Effector memory CD8-positive, alpha-beta T cell (primary cell): ENCODE data around the gene ANGPTL8.

Experiments used
- ATAC-seq: fragments of 150-1000 bp; cut with Tn5 transposase; replicated peaks from 2 replicates; pipeline ENCODE4 v1.10.0; 2021; ENCODE audit warnings: mild to moderate bottlenecking, moderate library complexity
- DNase-seq, 3 experiments: peaks; one replicate each; pipeline ENCODE4 v3.0.0; 2021
- H3K27ac Mint-ChIP-seq, 2 donors: one replicate each; pipeline ENCODE4 v1.8.0; 2022; ENCODE audit warnings: mild to moderate bottlenecking in 2 of 2, mixed read lengths in 2 of 2, moderate library complexity in 2 of 2
- H3K27me3 Mint-ChIP-seq, 2 donors: one replicate each; pipeline ENCODE4 v1.8.0; 2022; ENCODE audit warnings: mixed read lengths in 2 of 2
- H3K36me3 Mint-ChIP-seq: one replicate; pipeline ENCODE4 v1.8.0; 2022; ENCODE audit warnings: mild to moderate bottlenecking, moderate library complexity, mixed read lengths; ENCODE audit not compliant: insufficient read depth
- H3K4me1 Mint-ChIP-seq, 2 donors: one replicate each; pipeline ENCODE4 v1.8.0; 2022; ENCODE audit warnings: low read depth in 2 of 2, mixed read lengths in 2 of 2
- H3K4me3 Mint-ChIP-seq, 2 donors: one replicate each; pipeline ENCODE4 v1.8.0; 2022; ENCODE audit warnings: mild to moderate bottlenecking in 2 of 2, mixed read lengths in 2 of 2, moderate library complexity in 2 of 2
- H3K9me3 Mint-ChIP-seq, 2 donors: one replicate each; pipeline ENCODE4 v1.8.0; 2022; ENCODE audit warnings: mixed read lengths in 2 of 2

Gene ANGPTL8

DNA sequence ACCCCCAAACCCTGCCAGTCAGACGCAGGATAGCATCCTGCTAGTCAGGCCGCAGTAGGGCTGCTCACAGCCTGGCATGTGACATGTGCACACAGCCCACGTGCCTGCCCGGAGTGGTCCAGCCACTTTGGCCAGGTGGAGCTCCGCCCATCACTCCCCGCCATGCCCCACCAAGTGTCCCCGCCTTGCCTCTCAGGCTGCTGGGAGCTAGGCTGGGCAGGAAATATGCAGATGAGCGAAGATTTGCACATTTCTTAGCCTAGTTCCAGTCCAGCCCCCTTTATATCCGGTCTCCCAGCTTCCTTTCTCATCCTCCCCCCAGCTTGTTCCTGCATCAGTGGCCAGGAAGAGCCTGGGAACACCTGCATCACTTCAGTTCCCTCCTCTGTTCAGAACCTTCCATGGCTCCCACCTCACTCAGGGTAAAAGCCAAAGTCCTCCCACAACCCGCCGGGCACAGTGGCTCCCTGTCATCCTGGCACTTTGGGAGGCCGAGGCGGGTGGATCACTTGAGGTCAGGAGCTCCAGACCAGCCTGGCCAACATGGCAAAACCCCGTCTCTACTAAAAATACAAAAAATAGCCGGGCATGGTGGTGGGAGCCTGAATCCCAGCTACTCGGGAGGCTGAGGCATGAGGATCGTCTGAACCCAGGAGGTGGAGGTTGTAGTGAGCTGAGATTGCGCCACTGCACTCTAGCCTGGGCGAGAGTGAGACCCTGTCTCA is 25.2 kb downstream of the ANGPTL8 start:
- H3K4me1 Mint-ChIP-seq: no peaks in the 10 kb centered on the region
- no peak overlapping the region for H3K27ac Mint-ChIP-seq
- ATAC-seq (no peak), DNase-seq (no peak)
- H3K4me3 Mint-ChIP-seq: peak overlapping the region in 1 of 2 donors; percentile 6
- H3K9me3 Mint-ChIP-seq: no peaks in the 10 kb centered on the region
- no peaks in the 10 kb centered on the region for H3K36me3 Mint-ChIP-seq
- peaks cover 62 to 80% of the 10 kb centered on the region in 2 donors for H3K27me3 Mint-ChIP-seq

DNA sequence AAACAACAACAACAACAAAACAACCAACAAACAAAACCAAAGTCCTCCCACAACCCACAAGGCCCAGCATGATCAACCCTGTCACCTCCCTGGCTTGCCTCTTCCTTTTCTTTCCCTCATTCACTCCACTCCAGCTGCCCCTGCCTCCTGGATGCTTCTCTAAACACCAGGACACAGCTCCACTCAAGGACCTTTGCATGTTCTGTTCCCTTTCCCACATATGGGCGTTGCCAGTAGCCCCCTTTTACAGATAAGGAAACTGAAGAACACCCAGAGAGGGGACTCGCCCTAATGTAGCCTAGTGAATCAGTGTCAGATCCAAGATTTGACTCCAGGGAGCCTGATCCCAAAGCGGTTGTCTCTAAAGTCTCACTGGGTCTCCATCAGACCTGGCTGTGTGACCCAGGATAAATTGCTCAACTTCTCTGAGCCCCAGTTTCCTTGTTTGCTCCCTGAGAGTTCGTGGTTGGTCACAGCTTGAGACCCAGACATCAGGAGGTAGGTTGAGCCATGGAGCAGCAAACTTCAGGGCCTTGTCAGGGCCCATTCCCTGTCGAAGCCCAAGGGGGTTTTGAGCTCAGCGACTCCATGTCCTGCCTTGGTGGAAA is 25.9 kb downstream of the ANGPTL8 start:
- DNase-seq: no peak
- H3K4me3 Mint-ChIP-seq: no peak overlapping the region
- no peak for ATAC-seq
- no peaks in the 10 kb centered on the region for H3K9me3 Mint-ChIP-seq
- no peak overlapping the region for H3K27ac Mint-ChIP-seq
- no peaks in the 10 kb centered on the region for H3K36me3 Mint-ChIP-seq
- no peaks in the 10 kb centered on the region for H3K4me1 Mint-ChIP-seq
- H3K27me3 Mint-ChIP-seq: peaks cover 62 to 83% of the 10 kb centered on the region in 2 donors

DNA sequence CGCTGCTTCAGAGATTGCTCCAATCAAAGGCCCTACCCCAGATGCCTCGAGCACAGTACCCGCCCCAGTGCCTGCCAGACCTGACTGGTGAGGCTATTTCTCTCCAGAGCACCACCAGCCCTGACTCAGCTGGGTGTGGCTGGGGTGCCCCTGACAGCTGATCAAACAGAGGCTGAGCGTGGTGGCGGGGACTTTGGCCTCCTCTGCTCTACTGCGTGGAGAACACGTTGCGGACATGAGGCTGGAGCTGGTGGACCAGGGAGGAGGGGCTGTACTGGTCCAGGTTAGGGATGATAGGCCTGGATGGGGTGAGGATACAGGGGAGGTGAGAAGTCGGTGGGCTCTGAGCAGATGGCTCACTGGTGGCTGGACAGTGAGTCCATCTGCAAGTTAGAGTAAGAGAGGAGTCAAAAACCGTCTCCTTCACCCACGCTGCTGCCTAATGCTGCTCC is 26.4 kb downstream of the ANGPTL8 start:
- peaks cover 61 to 80% of the 10 kb centered on the region in 2 donors for H3K27me3 Mint-ChIP-seq
- no peak overlapping the region for H3K4me3 Mint-ChIP-seq
- no peaks in the 10 kb centered on the region for H3K36me3 Mint-ChIP-seq
- H3K27ac Mint-ChIP-seq: no peak overlapping the region
- ATAC-seq (no peak), DNase-seq (no peak)
- no peaks in the 10 kb centered on the region for H3K9me3 Mint-ChIP-seq
- H3K4me1 Mint-ChIP-seq: no peaks in the 10 kb centered on the region

DNA sequence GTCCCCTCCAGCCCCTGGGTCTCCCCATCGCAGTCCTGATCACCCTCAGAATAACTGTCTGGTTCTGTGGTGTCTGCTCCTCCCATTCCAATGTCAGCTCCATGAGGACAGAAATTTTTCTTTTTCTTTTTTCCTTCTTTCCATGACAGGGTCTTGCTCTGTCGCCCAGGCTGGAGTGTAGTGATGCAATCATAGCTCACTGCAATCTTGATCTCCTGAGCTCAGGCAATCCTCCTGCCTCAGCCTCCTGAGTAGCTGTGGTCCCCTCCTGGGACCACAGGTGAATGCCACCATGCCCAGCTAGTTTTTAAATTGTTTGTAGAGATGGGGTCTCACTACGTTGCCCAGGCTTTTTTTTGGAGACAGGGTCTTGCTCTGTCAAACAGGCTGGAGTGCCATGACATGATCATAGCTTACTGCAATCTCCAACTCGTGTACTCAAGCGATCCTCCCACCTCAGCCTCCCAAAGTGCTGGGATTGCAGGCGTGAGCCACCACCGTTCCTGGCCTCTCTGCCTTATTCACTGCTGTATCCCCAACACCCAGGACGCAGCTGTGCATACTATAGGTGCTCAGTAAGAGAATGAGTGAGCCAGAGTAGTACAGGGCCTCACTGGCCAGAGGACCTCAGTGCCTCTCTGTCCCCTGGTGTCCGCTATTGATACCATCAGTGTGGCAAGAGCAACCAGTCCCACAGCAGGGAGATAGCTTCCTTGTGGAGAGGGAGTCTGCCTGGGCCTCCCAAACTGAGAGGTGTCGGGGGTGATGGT is 28.1 kb downstream of the ANGPTL8 start:
- no peaks in the 10 kb centered on the region for H3K4me1 Mint-ChIP-seq
- H3K4me3 Mint-ChIP-seq: no peak overlapping the region
- peaks cover 53 to 70% of the 10 kb centered on the region in 2 donors for H3K27me3 Mint-ChIP-seq
- no peaks in the 10 kb centered on the region for H3K9me3 Mint-ChIP-seq
- ATAC-seq (no peak), DNase-seq (no peak)
- no peaks in the 10 kb centered on the region for H3K36me3 Mint-ChIP-seq
- H3K27ac Mint-ChIP-seq: peak overlapping the region in 1 of 2 donors; percentile 79

DNA sequence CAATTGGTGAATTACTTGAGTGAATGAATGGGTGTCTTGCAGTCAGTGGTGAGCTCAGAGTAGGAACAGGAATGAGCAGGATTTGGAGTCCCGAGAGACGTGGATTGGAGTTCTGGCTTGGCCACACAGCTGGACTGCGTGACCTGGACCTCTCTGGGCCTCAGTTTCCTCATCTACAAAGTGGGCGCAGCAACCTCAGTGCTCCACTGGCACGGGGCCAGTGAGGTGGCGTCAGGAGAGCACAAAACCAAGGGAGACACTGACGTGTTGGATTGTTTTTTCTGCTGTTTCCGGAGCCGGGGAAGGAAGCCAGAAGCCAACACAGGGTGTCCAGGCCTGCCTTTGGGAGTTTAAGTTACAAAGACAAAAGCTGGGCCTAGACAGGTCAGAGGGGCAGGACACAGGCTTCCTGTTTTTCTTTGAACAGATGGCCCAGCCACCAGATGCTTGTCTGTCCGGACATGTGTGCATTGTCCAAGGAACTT is 29.4 kb downstream of the ANGPTL8 start:
- no peaks in the 10 kb centered on the region for H3K9me3 Mint-ChIP-seq
- no peak overlapping the region for H3K27ac Mint-ChIP-seq
- H3K4me3 Mint-ChIP-seq: no peak overlapping the region
- DNase-seq (no peak), ATAC-seq (no peak)
- peaks cover 49 to 68% of the 10 kb centered on the region in 2 donors for H3K27me3 Mint-ChIP-seq
- H3K4me1 Mint-ChIP-seq: no peaks in the 10 kb centered on the region
- H3K36me3 Mint-ChIP-seq: no peaks in the 10 kb centered on the region

DNA sequence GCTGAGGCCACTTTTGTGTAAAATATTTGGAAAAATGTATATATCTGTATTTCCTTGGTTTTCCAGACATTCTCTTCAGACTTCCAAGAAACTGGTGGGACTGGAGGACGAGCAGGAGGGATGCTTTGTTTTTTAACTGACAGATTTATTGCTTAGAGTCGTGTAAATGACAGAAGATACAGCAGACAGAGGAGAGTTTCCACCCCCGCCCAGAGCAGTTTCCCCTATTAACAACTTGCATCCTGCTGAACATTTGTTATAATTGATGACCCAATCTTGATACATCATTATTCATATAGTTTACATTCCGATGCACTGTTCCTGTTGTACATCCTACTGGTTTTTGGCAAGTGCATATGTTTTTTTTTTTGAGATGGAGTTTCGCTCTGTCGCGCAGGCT is 30.0 kb downstream of the ANGPTL8 start:
- no peaks in the 10 kb centered on the region for H3K4me1 Mint-ChIP-seq
- DNase-seq (no peak), ATAC-seq (no peak)
- H3K27ac Mint-ChIP-seq: no peak overlapping the region
- no peak overlapping the region for H3K4me3 Mint-ChIP-seq
- H3K27me3 Mint-ChIP-seq: peaks cover 52 to 68% of the 10 kb centered on the region in 2 donors
- H3K36me3 Mint-ChIP-seq: no peaks in the 10 kb centered on the region
- no peaks in the 10 kb centered on the region for H3K9me3 Mint-ChIP-seq

DNA sequence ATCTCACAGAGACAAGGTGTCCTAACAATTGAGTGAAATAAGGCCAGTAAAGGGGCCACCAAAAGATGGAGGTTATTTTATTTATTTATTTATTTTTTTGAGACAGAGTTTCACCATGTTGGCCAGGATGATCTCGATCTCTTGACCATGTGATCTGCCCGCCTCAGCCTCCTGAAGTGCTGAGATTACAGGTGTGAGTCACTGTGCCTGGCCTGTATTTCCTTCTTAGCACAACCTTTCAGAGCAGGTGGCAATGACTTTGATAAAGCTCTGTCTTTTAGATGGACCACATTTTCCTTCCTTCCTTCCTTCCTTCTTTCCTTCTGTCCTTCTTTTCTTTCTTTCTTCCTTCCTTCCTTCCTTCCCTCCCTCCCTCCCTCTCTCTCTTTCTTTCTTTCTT is 33.9 kb downstream of the ANGPTL8 start:
- H3K4me1 Mint-ChIP-seq: no peaks in the 10 kb centered on the region
- peaks cover 42 to 56% of the 10 kb centered on the region in 2 donors for H3K27me3 Mint-ChIP-seq
- H3K27ac Mint-ChIP-seq: no peak overlapping the region
- no peaks in the 10 kb centered on the region for H3K36me3 Mint-ChIP-seq
- H3K4me3 Mint-ChIP-seq: no peak overlapping the region
- H3K9me3 Mint-ChIP-seq: no peaks in the 10 kb centered on the region
- DNase-seq (no peak), ATAC-seq (no peak)

DNA sequence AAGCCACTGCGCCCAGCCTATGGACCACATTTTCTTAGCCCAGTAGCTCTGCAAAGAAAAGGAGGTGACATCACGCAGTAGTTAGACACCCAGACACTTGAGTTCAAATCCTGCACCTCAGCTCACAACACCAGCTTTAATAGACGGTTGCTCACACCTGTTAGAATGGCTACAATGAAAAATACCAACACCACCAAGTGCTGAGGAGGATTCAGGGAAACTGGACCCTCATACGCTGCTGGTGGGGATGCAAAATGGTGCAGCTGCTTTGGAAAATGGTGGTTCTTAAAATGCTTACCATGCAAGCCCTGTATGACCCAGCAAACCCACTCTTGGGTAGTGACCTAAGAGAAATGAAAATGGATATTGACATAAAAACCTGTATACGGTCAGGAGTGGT is 34.6 kb downstream of the ANGPTL8 start:
- Mint-ChIP-seq H3K27me3 (peaks cover 36 to 51% of the 10 kb centered on the region in 2 donors), H3K27ac (no peak overlapping the region), H3K4me3 (no peak overlapping the region), H3K4me1 (no peaks in the 10 kb centered on the region), H3K9me3 (no peaks in the 10 kb centered on the region), H3K36me3 (no peaks in the 10 kb centered on the region)
- no peak for DNase-seq
- ATAC-seq: no peak

DNA sequence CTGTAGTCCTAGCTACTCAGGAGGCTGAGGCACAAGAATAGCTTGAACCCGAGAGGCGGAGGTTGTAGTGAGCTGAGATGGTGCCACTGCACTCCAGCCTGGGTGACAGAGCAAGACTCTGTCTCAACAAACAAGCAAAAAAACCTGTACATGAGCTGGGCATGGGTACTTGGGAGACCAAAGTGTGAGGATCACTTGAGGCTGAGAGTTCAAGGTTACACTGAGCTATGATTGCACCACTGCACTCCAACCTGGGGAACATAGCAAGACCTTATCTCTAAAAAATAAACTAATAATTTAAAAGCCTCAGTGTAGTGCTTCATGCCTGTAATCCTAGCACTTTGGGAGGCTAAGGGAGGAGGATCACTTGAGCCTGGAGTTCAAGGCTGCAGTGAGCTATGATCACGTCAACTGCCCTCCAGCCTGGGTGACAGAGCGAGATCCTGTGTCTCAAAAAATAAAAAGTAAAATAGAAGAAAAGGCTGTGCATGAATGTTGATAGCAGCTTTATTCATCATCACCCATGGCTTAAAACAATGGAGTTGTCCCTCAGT is 35.2 kb downstream of the ANGPTL8 start:
- peaks cover 2% of the 10 kb centered on the region for H3K36me3 Mint-ChIP-seq
- H3K27ac Mint-ChIP-seq: no peak overlapping the region
- DNase-seq: no peak
- H3K27me3 Mint-ChIP-seq: peaks cover 30 to 45% of the 10 kb centered on the region in 2 donors
- H3K4me1 Mint-ChIP-seq: peaks cover 5% of the 10 kb centered on the region in 2 donors
- ATAC-seq: no peak
- H3K4me3 Mint-ChIP-seq: no peak overlapping the region
- peaks cover 1 to 3% of the 10 kb centered on the region in 2 donors for H3K9me3 Mint-ChIP-seq

DNA sequence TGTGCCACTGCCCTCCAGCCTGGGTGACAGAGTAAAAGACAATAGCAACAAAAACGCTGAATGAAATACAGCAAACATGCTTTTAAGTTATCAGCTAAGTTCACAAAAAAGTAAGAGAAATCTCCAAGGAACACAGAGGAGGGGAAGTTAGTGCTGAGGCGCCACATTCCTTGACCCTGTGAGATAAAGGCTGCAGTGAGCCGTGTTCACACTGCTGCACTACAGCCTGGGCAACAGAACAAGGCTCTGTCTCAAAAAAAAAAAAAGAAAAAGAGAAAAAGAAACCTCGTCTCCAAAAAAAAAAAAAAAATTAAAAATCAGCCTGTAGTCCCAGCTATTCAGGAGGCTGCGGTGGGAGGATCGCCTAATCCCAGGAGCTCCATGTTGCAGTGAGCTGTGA is 39.3 kb downstream of the ANGPTL8 start:
- H3K36me3 Mint-ChIP-seq: peaks cover 13% of the 10 kb centered on the region
- ATAC-seq (no peak), DNase-seq (no peak)
- peaks cover 2 to 5% of the 10 kb centered on the region in 2 donors for H3K9me3 Mint-ChIP-seq
- no peak overlapping the region for H3K4me3 Mint-ChIP-seq
- peaks cover 7 to 11% of the 10 kb centered on the region in 2 donors for H3K4me1 Mint-ChIP-seq
- no peak overlapping the region for H3K27ac Mint-ChIP-seq
- H3K27me3 Mint-ChIP-seq: peaks cover 34 to 45% of the 10 kb centered on the region in 2 donors

DNA sequence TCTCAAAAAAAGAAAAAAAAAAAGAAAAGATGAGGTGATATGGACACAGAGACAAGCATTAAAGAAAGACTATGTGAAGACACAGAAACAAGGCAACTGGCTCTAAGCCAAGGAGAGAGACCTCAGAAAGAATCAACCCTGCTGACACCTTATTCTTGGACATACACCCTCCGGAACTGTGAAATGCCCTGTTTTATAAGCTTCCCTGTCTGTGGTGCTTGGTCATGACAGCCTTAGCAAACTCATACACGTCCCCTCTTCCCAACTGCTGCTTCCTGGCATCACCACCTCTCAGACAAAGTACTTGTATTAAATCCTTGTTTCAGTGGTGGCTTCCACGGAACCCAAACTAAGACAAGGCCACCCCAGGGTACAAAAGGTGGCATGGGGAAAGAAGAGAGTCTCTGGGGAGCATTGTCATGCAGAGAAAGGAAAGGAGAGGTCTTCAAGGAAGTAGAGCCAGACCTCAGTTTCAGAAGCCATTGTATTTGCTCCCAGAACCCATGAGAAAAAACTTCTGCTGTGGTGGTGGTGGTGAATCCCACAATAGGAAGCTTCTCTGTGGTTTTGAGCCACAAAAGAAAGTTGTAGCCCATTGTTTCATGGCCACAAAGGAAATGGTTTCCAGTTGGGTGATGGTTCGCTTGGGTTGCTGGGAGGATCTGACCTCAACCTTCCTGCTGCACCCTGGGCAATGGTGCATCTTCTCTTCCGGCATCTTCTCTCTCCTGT is 40.3 kb downstream of the ANGPTL8 start:
- peak; percentile 96 for ATAC-seq
- Mint-ChIP-seq H3K36me3 (peaks cover 13% of the 10 kb centered on the region), H3K4me1 (peaks cover 7 to 11% of the 10 kb centered on the region in 2 donors), H3K9me3 (peaks cover 2 to 5% of the 10 kb centered on the region in 2 donors), H3K4me3 (peak overlapping the region; percentile 47 to 65), H3K27ac (peak overlapping the region in 1 of 2 donors; percentile 65), H3K27me3 (peaks cover 26 to 44% of the 10 kb centered on the region in 2 donors)
- DNase-seq: peak; percentile 25 to 40 (median 39)

DNA sequence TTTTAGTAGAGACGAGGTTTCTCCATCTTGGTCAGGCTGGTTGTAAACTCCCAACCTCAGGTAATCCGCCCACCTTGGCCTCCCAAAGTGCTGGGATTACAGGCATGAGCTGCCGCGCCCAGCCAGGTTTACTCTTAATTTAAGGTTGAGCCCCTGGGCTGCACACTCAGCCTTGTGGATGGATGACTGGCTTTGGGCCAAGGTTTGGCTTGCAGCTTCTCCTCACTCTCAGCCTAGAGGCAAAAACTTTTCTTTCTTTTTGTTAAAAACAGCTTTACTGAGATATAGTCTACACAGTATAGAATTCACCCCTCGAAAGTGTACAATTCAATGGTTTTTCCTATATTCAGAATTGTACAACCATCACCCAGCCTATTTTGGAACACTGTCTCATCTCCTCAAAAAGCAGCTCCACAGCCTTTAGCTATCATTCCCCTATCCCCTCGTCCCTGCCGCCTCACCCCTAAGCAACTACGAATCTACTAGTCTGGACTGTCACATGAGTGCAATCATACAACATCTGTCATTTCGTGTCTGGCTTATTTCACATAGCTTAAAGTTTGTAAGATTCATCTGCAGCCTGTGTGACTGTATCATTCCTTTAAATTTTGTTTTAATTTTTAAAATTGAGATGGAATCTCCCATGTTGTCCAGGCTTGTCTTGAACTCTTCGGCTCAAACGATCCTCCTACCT is 42.1 kb downstream of the ANGPTL8 start:
- DNase-seq: no peak
- peaks cover 13% of the 10 kb centered on the region for H3K36me3 Mint-ChIP-seq
- H3K4me1 Mint-ChIP-seq: peaks cover 7 to 11% of the 10 kb centered on the region in 2 donors
- H3K9me3 Mint-ChIP-seq: peaks cover 2 to 5% of the 10 kb centered on the region in 2 donors
- no peak overlapping the region for H3K27ac Mint-ChIP-seq
- ATAC-seq: no peak
- H3K27me3 Mint-ChIP-seq: peaks cover 17 to 40% of the 10 kb centered on the region in 2 donors
- H3K4me3 Mint-ChIP-seq: no peak overlapping the region
